ENCODE results near the gene TNNC2.
"Not testable (repeated sequence)": the region's sequence is repeated elsewhere in the genome, so short reads cannot be mapped to it uniquely, and the experiment has no call there.

Gene TNNC2

GRCh38 chr20:45827030-45827652 lies at the start of gene TNNC2:
Gene TNNC2 (minus strand): TSS chr20:45827312. CDS start chr20:45827248, 64 bp downstream.
- DNase-seq, result no peak

GRCh38 chr20:45874576-45874975 lies 47.5 kb upstream of the TNNC2 start:
- DNase-seq, result no peak

GRCh38 chr20:45874104-45874481 lies 47.0 kb upstream of the TNNC2 start:
- DNase-seq, result not testable (repeated sequence)

DNA sequence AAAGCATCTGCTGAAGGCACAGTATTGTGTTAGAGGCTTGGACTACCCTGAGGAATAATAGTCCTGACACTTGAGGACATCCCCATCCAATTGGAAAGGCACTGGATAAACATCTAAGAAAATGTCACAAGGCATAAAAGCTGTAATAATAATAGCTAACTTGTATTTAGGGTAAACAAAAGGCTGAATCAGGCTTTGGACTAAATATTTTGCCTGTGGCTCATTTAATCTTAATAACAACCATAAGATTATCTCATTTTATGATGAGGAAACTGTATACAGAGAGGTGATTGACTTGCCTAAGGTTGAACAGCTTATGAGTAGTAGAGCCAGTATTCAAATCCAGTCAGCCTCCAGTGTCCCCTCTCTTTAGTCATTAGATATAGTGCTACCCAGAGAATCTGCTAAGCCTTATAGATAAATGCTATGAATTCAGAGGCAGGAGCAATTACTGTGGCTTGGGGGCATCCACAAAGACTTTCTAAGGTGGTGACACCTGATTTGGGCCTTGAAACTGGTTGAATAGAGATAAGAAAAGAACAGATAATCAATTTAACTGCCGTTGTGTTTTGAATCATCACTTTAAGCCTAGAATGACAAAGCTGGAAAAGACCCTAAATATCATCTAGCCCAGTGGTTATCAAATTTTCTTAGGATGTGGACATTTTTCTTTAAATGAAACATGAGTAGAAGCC lies 46.4 kb upstream of the TNNC2 start:
- DNase-seq, result no peak

DNA sequence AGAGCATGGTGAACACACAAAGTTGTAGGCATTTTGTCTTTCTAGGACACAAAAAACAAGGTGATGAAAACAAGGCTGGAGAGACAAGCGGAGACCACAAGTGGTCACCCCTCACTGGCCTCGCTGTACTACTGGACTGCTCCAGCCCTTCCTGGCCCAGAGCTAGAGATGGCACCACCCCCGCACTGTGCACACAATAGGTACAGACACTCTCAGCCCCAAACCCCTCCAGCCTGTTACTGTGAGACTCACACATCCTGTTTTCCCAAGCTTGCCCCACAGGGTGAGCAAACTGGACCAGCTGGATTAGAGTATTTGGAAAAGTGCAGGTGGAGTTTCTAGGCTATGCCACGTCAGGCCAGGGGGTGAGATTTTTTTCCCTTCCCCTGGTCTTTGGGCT lies 45.5 kb upstream of the TNNC2 start:
- no peak for DNase-seq

DNA sequence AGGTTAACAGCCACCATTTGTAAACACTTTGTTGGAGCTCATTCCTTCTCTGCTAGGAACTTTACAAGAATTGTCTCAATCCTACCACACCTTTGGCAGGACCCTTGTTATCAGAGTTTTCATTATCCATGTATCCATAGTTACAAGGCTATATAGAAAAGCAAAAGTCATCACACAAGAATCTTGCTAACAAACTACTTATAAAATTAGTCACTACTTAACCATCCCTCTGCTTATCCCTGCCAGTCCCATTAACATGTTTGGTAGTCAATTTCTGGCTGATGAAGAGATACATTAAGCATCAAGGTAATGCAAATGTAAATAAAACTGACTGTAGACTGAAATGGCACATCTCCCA lies 40.7 kb upstream of the TNNC2 start:
- DNase-seq, result no peak

DNA sequence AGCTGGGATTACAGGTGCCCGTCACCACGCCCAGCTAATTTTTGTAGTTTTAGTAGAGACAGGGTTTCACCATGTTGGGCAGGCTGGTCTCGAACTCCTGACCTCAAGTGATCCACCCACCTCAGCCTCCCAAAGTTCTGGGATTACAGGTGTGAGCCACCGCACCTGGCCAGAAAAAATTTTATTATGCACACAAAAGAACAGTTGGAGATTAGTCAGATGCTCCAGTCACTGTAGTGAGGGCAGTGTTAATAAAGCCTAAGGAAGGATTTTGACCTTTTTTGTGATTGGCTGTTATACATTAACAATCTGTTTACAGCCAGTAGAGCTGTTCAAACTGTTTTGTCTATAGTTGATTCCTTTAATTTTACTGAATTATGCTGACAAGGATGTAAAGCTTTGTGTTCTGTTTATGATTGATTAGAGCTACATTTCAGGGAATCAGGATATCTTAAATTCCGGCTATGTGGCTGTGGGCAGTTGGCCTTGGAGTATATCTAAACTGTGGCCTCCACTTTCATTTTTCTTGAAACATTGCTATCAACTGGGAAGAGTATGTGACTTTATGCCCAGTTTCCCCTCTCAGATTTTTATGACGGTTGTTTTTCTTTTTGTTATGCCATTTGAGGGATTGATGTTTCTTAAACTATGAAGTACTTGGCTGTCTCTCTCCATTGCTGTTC lies 40.2 kb upstream of the TNNC2 start:
- DNase-seq, result no peak

DNA sequence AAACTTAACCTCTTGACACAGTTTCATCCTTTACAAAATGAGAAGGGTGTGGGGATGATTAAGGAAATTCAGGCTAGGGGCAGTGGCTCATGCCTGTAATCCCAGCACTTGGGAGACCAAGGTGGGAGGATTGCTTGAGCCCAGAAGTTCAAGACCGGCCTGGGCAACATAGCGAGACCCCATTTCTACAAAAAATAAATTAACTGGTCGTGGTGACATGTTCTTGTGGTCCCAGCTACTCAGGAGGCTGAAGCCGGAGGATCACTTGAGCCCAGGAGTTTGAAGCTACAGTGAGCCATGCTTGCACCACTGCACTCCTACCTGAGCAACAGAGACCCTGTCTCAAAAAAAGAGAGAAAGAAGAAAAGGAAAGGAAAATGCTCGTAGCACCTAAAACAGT lies 39.3 kb upstream of the TNNC2 start:
- no peak for DNase-seq

DNA sequence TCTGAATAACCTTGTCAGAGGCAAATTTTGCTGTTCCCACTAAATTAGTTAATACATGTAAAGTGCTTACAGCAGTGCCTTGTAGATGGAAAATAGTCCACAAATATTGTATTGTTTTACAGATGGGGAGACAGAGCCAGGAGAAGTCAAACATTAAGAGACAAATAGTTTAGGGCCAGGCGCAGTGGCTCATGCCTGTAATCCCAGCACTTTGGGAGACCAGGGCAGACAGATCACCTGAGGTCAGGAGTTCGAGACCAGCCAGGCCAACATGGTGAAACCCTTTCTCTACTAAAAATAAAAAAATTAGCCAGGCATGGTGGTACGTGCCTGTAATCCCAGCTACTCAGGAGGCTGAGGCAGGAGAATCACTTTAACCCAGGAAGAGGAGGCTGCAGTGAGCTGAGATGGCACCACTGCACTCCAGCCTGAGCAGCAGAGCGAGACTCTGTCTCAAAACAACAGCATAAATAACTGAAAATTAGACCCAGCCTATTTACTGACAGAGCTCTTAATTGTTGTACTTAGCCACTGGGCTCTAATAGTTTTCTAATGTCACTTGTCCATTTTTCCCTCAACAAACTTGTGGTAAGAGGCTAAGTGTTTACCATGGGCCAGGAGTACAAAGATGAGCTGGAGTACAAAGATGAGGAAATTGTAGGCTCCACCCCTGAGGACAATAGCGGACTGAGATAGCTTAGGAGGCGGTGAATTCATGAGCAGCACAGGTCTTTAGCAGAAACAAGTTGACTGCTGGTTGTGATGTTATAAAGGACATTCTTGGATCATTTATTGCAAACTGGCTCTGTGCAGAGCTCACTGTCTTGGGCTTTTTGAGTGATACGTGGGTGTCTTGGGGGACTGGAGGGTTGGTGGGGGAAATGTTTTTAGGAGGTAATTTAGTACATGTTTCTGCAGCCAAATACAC lies 36.7 kb upstream of the TNNC2 start:
- DNase-seq, result peak; percentile 47

GRCh38 chr20:45861221-45862075 lies 34.3 kb upstream of the TNNC2 start:
- DNase-seq, result peak; percentile 72

GRCh38 chr20:45860560-45861220 lies 33.6 kb upstream of the TNNC2 start:
- no peak for DNase-seq

- DNase-seq, result no peak
These were observed 32.8 kb upstream of the TNNC2 start for GRCh38 chr20:45859916-45860315.

GRCh38 chr20:45857882-45858216 lies 30.7 kb upstream of the TNNC2 start:
- DNase-seq, result no peak

- DNase-seq, result peak; percentile 99
These were observed 30.2 kb upstream of the TNNC2 start, which contains the start of the genes ACOT8 and ZSWIM3 for GRCh38 chr20:45857114-45857881. Gene ACOT8 (minus strand): TSS chr20:45857392. CDS start chr20:45857315, 77 bp downstream. Gene ZSWIM3 (plus strand): TSS chr20:45857614. CDS start chr20:45857826, 212 bp downstream.

GRCh38 chr20:45853484-45853883 lies 26.4 kb upstream of the TNNC2 start:
- DNase-seq, result no peak

DNA sequence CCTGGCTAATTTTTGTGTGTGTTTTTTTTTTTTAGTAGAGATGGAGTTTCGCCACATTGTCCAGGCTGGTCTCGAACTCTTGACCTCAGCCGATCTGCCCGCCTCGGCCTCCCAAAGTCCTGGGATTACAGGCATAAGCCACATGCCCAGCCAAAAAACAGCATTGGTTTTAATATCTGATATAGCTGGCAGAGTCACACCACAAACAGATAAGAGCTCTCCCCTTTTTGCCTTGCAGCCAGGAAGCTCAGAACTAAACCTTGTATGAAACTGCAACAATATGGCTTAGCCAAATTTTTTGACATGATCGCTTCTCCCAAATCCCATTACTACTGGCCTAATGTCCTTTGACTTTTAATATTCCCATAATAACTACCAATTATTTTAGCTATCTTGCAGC lies 25.2 kb upstream of the TNNC2 start:
- no peak for DNase-seq

DNA sequence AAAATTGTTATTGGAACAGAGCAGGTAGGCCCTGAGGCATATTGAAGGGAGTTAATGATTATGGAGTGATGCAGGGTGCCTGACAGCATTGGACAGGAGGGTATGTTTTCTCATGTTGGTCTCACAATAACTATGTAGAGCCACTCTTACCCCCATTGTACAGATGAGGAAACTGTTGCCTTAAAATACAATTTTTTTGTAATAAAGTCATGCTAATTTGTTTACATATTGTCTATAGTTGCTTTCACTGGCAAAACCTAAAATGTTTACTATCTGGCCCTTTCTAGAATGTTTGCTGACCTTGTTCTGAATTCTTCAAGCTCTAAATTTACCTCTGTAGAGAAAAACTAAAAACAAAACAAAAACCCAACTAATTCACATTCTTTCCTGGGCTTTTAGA lies 24.4 kb upstream of the TNNC2 start:
- no peak for DNase-seq

- DNase-seq, result no peak
These were observed 23.8 kb upstream of the TNNC2 start for GRCh38 chr20:45850926-45851325.

DNA sequence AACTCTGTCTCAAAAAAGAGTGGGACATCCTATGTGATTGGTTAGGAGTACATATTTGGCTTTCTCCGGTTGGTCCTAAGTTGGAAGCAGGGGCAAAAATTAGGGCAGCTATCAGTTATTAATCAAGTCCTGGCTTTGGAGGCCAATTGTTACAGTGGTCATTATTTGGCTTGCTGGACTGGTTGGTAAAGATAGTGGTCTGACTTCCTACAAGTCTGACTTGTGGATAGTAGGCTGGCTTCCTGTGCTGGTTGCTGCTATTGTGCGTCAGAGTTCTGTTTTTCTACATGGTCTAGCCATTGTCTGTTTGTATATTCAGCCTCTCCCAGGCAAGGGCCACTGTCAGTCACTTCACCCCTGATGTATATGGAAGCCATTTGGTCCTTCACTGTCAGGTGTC lies 23.1 kb upstream of the TNNC2 start:
- DNase-seq, result no peak

GRCh38 chr20:45848969-45849582 lies 22.0 kb upstream of the TNNC2 start:
- DNase-seq, result no peak

All from NCI-H2029 treated with DMSO at 0.1 percent for 48 hours (cell line).